ENCODE results near the gene SECISBP2L.

SECISBP2L gene

DNA sequence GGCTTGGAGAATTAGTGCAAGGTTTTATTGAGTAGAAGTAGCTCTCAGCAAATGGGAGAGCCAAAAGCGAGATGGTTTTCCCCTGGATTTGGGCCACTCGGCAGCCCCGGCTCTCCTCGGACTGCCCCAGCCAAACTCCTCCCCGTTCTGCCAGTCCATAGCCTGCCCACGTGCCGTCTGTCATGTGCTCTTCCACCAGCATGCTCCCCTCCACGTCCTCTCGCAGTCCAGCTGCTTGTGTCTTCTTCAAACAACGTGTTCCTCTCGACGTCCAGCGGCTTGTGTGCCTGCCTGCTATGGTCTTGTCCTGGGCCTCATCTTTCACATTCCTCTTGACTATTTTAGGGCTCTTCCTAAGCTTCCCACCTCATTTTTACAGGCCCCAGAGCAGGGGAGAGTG lies 16.7 kb upstream of the SECISBP2L start:
- no peak for DNase-seq
- H3K4me1 ChIP-seq (ENCODE audit: low read length) = no peaks in the 10 kb centered on the region
- no peak overlapping the region for H3K4me3 ChIP-seq (ENCODE audit: low read length)
- no peaks in the 10 kb centered on the region for H3K9me2 ChIP-seq (replicated peaks; ENCODE audit: insufficient read depth, low read length)
- H2AFZ ChIP-seq (ENCODE audit: low read length) = no peak overlapping the region
- H3K27me3 ChIP-seq (replicated peaks; ENCODE audit: insufficient read depth, low read length) = no peaks in the 10 kb centered on the region
- no peaks in the 10 kb centered on the region for H3K9me3 ChIP-seq (replicated peaks; ENCODE audit: insufficient read depth, low read length)
- no peaks in the 10 kb centered on the region for H3K79me2 ChIP-seq (ENCODE audit: low read length)
- no peak overlapping the region for H3K4me2 ChIP-seq (ENCODE audit: low read depth, low read length)
- no peaks in the 10 kb centered on the region for H3K36me3 ChIP-seq (replicated peaks; ENCODE audit: insufficient read depth, low read length)
- no peak overlapping the region for H3K9ac ChIP-seq (ENCODE audit: low read length)
- no peaks in the 10 kb centered on the region for H4K20me1 ChIP-seq (ENCODE audit: insufficient read depth, low read length)
- TF ChIP-seq EZH2 (optimal IDR thresholded peaks at IDR 0.05; ENCODE audit: low read depth, low read length) (no peak), CTCF (IDR thresholded peaks at IDR 0.05; ENCODE audit: low read length) (no peak), EZH2phosphoT487 (IDR thresholded peaks at IDR 0.05; ENCODE audit: low read length) (no peak)
- no peaks in the 10 kb centered on the region for H3F3A ChIP-seq (ENCODE audit: insufficient read depth, low read length)
- H3K27ac ChIP-seq (ENCODE audit: low read length) = no peak overlapping the region

- H3K9ac ChIP-seq (ENCODE audit: low read length) = no peak overlapping the region
- no peak overlapping the region for H3K4me2 ChIP-seq (ENCODE audit: low read depth, low read length)
- no peak overlapping the region for H3K27ac ChIP-seq (ENCODE audit: low read length)
- H3K36me3 ChIP-seq (replicated peaks; ENCODE audit: insufficient read depth, low read length) = no peaks in the 10 kb centered on the region
- no peak for TF ChIP-seq EZH2phosphoT487 (IDR thresholded peaks at IDR 0.05; ENCODE audit: low read length)
- no peak for TF ChIP-seq EZH2 (optimal IDR thresholded peaks at IDR 0.05; ENCODE audit: low read depth, low read length)
- no peak for TF ChIP-seq CTCF (IDR thresholded peaks at IDR 0.05; ENCODE audit: low read length)
- no peak for DNase-seq
- H3K9me3 ChIP-seq (replicated peaks; ENCODE audit: insufficient read depth, low read length) = no peaks in the 10 kb centered on the region
- no peaks in the 10 kb centered on the region for H3K79me2 ChIP-seq (ENCODE audit: low read length)
- H3K4me1 ChIP-seq (ENCODE audit: low read length) = no peaks in the 10 kb centered on the region
- no peaks in the 10 kb centered on the region for H3K27me3 ChIP-seq (replicated peaks; ENCODE audit: insufficient read depth, low read length)
- no peaks in the 10 kb centered on the region for H3K9me2 ChIP-seq (replicated peaks; ENCODE audit: insufficient read depth, low read length)
- no peak overlapping the region for H3K4me3 ChIP-seq (ENCODE audit: low read length)
- no peaks in the 10 kb centered on the region for H3F3A ChIP-seq (ENCODE audit: insufficient read depth, low read length)
- H2AFZ ChIP-seq (ENCODE audit: low read length) = no peak overlapping the region
- H4K20me1 ChIP-seq (ENCODE audit: insufficient read depth, low read length) = no peaks in the 10 kb centered on the region
Measured at GRCh38 chr15:49060710-49061495, 14.7 kb upstream of the SECISBP2L start.

- no peaks in the 10 kb centered on the region for H3F3A ChIP-seq (ENCODE audit: insufficient read depth, low read length)
- no peaks in the 10 kb centered on the region for H3K27me3 ChIP-seq (replicated peaks; ENCODE audit: insufficient read depth, low read length)
- no peaks in the 10 kb centered on the region for H3K9me2 ChIP-seq (replicated peaks; ENCODE audit: insufficient read depth, low read length)
- no peaks in the 10 kb centered on the region for H3K36me3 ChIP-seq (replicated peaks; ENCODE audit: insufficient read depth, low read length)
- no peak for TF ChIP-seq EZH2phosphoT487 (IDR thresholded peaks at IDR 0.05; ENCODE audit: low read length)
- no peak for TF ChIP-seq EZH2 (optimal IDR thresholded peaks at IDR 0.05; ENCODE audit: low read depth, low read length)
- no peak for TF ChIP-seq CTCF (IDR thresholded peaks at IDR 0.05; ENCODE audit: low read length)
- no peak overlapping the region for H3K27ac ChIP-seq (ENCODE audit: low read length)
- H3K4me1 ChIP-seq (ENCODE audit: low read length) = no peaks in the 10 kb centered on the region
- no peak overlapping the region for H3K9ac ChIP-seq (ENCODE audit: low read length)
- no peak overlapping the region for H3K4me2 ChIP-seq (ENCODE audit: low read depth, low read length)
- H4K20me1 ChIP-seq (ENCODE audit: insufficient read depth, low read length) = no peaks in the 10 kb centered on the region
- no peaks in the 10 kb centered on the region for H3K79me2 ChIP-seq (ENCODE audit: low read length)
- no peak overlapping the region for H2AFZ ChIP-seq (ENCODE audit: low read length)
- DNase-seq = no peak
- H3K4me3 ChIP-seq (ENCODE audit: low read length) = no peak overlapping the region
- no peaks in the 10 kb centered on the region for H3K9me3 ChIP-seq (replicated peaks; ENCODE audit: insufficient read depth, low read length)
Measured at GRCh38 chr15:49059491-49059890, 13.2 kb upstream of the SECISBP2L start.
